HG03442 (cell line): Measurements from ENCODE around the gene PRSS12.

Experiments used
- ATAC-seq: cut with Tn5 transposase; IDR thresholded peaks from one replicate; pipeline ENCODE4 v1.9.1; 2021; ENCODE audit warnings: mild to moderate bottlenecking, moderate library complexity; ENCODE audit not compliant: unreplicated experiment

Gene PRSS12

GRCh38 chr4:118356731-118357130 lies 3.9 kb upstream of the PRSS12 start:
- no peak for ATAC-seq

DNA sequence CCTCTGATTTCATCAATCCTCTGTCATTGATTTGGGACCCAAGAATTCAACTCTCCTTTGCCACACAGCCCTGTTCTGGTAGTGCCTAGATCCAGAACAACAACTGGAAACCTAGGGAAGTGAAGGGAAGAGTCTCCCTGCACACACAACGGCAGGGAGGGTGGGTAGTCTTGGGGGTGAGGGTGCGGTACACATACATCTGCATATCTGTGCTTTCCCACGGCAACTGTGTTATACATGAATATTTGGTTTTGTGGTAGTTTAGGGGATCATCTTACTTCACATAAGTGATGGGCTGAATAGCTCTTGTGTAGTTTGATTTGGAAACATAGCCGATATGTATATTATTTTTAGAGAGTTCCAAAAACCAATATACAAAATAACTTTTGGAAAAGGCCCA lies 3.3 kb upstream of the PRSS12 start:
- ATAC-seq = no peak

GRCh38 chr4:118354913-118355312 lies 2.1 kb upstream of the PRSS12 start:
- ATAC-seq = no peak

GRCh38 chr4:118353534-118354030 lies 779 bp upstream of the PRSS12 start:
- ATAC-seq = no peak

DNA sequence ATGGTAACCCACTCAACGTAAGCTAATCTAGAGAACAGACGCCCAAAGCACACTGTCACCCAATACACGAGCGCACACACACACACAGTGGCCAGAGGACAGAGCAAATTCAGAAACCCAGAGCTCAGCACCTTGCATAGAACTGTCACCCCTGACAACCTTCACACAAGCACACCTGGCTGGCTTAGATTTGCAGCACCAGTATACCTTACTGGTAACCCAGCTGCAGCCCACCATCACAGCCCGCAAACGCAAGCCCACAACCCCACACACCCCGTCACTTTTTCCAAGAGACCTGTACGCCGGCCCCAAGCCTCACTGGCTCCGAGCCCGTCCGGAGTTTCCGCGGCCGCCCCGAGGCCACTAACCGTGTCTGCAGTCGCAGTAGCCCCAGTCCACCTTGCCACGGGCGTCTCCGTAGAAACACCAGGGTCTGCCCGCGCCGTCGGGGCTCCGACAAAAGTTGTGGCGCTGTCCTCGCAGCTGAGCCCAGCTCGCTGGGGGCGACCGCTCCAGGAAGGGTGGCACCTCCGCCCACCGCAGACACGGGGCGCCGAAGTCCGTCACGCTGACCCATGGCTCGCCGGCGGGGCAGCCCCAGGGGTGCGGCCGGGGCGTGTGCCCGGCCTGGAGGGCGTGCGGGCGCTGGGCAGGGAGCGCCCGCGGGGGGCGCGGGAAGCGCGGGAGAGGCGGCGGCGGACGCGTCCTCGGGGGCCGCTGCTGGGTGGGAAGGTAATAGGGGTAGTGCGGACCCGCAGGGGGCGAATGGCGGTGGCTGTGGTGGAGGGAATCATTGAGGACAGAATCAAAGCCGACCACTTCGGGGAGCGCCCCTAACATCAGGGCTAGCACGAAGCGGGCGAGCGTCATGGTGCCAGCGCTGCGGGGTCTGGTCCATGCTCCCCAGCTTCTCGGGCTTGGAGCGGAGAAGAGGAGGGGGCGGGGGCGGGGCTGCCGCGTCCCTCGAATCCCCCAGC lies 664 bp downstream of the PRSS12 start:
- peak; percentile 19 for ATAC-seq

DNA sequence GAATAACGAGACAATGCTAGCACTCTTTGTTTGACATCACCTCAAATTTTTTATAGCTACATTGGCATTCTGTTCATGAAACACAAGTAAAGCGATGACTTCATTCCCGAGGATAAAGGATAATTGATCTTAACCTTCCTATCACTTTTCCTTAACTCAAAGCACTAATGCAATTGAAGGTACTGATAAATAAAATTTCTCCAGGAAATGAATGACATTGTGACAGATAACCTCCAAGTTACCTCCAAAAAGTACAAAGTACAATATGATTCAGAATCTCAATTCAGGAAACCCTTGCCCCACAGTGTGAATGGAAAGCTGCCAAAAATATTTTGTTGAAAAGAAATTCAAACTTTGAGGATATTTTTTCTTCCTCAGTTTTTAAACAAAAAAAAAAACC lies 1.8 kb downstream of the PRSS12 start:
- ATAC-seq = no peak

- ATAC-seq = no peak
These were observed 3.9 kb downstream of the PRSS12 start for GRCh38 chr4:118348886-118349285.

DNA sequence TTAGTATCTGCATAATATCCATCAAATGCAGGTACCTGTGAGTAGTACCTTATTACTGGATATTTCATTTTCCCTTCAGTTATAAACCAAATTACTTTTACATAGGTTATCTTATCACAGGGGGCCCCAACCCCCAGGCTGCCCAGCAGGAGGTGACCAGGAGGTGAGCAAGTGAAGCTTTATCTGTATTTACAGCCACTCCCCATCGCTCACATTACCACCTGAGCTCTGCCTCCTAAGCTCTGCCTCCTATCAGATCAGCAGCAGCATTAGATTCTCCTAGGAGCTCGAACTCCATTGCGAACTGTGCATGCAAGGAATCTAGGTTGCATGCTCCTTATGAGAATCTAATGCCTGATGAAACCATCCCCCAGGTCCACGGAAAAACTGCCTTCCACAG lies 6.3 kb downstream of the PRSS12 start:
- no peak for ATAC-seq

DNA sequence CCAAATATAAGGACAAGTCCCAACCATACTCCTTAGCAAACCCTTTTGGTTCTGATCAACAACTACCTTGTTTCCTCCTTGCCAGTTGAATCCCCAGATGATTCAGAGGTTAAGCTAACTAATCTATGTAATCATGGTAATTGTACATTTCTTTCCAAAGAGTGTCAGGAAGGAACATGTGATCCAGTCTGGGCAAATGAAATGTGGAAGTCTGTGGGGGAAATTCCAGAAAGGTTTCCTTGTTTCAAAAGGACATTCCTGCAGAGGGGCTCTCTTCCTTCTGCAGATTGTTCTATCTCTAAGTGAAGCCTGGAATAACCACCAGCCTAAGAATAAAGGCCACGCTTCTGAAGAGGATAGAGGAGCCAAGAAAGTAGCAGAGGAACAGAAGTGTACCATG lies 7.0 kb downstream of the PRSS12 start:
- no peak for ATAC-seq

- no peak for ATAC-seq
These were observed 8.0 kb downstream of the PRSS12 start for GRCh38 chr4:118344801-118345200.

GRCh38 chr4:118343501-118343900 lies 9.3 kb downstream of the PRSS12 start:
- ATAC-seq = no peak

DNA sequence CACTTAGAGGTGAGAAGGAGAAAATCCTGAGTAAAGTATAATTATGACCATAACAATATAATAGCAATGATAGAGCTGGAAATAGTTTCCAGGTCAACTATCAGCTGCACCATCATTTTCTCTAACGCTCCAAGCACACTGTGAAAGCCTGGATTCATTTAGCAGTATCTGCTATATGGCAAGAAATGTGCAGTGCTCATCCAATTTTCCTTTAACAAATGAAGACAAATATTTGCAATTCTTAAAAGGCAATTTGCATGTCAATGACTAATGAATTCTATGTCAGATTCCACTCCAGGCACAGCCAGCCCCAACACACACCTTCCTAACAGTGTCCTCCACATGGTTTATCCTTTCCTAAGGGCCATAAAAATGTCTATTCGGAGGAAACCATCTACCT lies 12.7 kb downstream of the PRSS12 start:
- ATAC-seq = no peak

DNA sequence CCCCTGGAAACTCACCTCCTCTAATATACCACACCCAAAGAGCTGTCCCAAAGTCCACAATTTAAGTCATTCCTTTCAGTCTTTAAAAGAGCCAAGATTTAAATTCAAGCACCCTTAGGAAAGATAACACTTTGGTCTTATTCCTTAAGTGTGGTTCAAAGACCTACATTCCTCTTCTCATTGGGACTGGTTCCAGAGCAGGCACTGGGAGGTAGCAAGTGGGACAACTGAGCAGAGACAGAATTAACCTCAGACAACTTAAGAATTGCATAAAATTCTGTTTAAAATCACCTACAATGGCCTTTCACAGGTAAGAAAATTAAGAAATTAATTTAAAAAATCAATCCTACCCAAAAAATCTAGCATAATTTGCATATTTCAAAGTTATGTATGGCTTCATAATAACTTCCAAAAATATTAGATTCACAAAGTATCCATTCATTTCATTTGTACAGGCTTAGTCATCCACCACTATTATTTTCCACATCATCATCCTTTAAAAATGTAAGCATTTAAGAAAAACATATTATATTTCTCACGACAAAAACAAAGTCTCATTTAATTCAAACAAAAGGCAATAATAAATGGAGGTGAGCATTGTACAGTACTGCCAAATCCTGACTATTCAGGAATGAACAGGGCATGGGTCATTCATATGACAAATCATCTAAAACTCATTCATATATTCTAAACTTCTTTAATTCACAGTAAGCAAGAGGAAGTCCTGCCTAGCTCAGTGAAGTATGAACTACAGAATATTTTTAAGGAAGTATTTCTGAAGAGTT lies 13.6 kb downstream of the PRSS12 start:
- ATAC-seq = no peak

- ATAC-seq = no peak
These were observed 14.3 kb downstream of the PRSS12 start for GRCh38 chr4:118338518-118338917.

DNA sequence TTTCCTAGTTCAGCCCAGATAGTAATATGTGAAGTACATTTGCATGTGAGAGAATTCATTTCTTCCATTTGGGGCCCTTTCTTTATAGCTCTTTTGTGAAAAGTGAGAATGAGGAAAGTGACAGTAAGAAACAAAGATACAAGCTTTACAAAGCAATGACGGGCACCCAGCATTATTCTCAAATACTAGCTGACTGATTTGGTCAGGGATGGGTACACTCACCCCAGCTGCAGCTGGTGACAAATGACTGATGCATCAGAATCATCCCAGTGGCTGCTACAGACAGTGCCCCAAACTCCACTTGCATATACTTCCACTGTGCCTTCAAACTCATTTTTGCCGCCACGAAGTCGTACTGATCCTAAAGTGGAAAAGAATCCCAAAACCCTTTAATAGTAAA lies 14.8 kb downstream of the PRSS12 start:
- no peak for ATAC-seq

DNA sequence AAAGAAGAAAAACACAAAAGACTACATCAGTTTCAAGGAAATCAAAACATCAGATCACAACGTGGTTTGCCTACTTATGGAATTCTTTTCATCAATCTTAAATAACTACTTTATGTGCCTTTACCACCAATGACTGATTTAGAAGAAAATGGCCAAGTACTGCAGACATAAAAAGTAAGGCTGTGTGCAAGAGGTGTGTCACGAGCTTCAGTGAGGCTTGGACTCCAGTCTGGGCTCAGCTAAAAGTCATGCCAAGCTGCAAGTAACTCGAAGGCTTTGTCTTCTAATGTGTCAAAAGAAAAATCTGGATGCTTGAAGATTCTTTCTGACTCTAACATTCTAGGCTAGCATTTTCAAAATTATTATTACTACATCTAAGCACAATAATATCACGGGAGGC lies 17.0 kb downstream of the PRSS12 start:
- no peak for ATAC-seq

DNA sequence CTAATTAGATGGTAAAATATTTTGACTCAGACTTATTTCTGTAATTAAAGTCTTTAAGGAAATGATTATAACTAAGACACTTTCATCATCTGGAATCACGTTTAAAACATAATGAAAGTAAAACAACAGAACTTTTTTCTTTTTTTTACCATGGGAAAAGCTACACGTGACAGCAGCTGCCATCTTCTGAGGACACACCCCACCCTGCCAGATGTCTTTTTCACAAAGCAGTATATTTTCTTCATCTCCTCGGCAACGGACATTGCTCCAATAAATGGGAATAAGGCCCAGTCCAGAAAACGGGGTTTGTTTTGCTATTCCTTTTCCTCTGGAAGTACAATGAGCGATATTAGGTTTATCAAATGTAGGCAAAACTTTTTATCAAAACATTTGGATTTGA lies 17.5 kb downstream of the PRSS12 start:
- no peak for ATAC-seq

DNA sequence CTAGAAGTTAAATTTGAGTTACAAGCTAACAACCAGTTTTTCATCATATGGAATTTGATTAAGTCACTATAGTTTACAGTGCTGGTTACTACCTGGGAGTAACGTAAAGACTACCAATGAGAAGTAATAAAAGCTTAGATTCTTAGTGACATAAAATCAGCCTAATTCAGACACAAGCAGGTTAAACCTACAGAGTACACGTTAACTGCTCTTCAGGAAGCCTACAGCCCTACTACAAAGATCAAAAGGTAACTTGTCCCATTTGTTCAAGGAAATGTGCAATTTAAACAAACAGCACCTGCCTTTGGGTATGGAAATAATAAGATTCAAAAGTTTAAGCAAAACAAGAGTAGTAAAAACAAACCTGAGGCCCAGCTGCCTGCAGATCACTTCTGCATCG lies 21.5 kb downstream of the PRSS12 start:
- ATAC-seq = no peak

GRCh38 chr4:118329849-118330248 lies 23.0 kb downstream of the PRSS12 start:
- ATAC-seq = no peak

- ATAC-seq = no peak
These were observed 25.1 kb downstream of the PRSS12 start for GRCh38 chr4:118327554-118328241.

DNA sequence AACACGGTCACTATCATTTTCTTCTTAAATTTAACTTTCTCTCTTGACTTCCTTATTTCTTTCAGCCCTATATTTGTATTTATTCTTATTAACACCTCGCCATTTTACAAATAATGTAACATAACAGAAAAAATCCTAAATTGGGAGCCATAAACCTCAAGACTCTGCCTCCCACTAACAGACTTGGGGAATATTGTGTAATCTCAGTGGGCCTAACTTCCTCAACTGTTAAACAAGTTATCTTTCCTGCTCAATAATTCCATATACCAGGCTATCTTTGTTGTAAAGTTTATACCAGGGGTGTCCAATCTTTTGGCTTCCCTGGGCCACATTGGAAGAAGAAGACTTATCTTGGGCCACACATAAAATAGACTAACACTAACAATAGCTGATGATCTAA lies 26.2 kb downstream of the PRSS12 start:
- ATAC-seq = no peak
